Right ventricle myocardium superior (tissue), 1 donor: ENCODE measurements around the gene DNAJB6. TPM values are rescaled to one million over a fixed set of nuclear protein-coding genes. Genes with fewer than 3 reads are reported as not detected.

Source experiments
- ATAC-seq: fragments of 200-7000 bp; cut with Tn5 transposase; one replicate; pipeline ENCODE4 v1.9.1; 2020; ENCODE audit warnings: mild to moderate bottlenecking; ENCODE audit not compliant: poor library complexity
- DNase-seq: peaks from one replicate; pipeline ENCODE4 v3.0.0-alpha.2; 2020
- intact Hi-C: fragments of 100-400 bp; cut with DNase I; formaldehyde crosslinking; loops from one replicate; pipeline ENCODE4 v1.11.2; 2022
- total RNA-seq: library from RNA; stranded (reverse); fragmentation: NEBNext Ultra II Directional; extraction: Animal tissue kit (Norgen Biotek cat#: 25700); gene quantifications from one replicate; pipeline ENCODE4 v1.2.1, GENCODE V29; 2021
- donor health status: DM: no; HTN: yes; CAD: no; lungs with severe emphysema.

Gene DNAJB6
- total RNA-seq, 1 donor from 2014 or later: 191 TPM

- intact Hi-C loops: no loop called here
- ATAC-seq: no peak
- no peak for DNase-seq
These were observed 130.1 kb downstream of the DNAJB6 start for GRCh38 chr7:157466867-157467261.

Other genes with a start within 250 kb of the DNAJB6 start
- gene UBE3C, start 198.1 kb upstream of the DNAJB6 start, total RNA-seq: 48.7 TPM